Parathyroid adenoma (tissue), 2 donors: ENCODE data around the gene ATP1A1.

Experiments
- H2AFZ ChIP-seq: fragments of 300-600 bp; sonication (generic); one replicate; pipeline ENCODE4 v1.7.0; 2017; ENCODE audit warnings: antibody characterized with exemption, mild to moderate bottlenecking
- H3K27ac ChIP-seq: fragments of 300-600 bp; sonication (generic); one replicate; pipeline ENCODE4 v1.7.0; 2017
- H3K27me3 ChIP-seq: fragments of 300-600 bp; sonication (generic); one replicate; pipeline ENCODE4 v1.7.0; 2017; ENCODE audit warnings: low read length; ENCODE audit not compliant: control insufficient read depth, insufficient read depth
- H3K36me3 ChIP-seq: fragments of 300-600 bp; sonication (generic); one replicate; pipeline ENCODE4 v1.7.0; 2017; ENCODE audit warnings: low read length; ENCODE audit not compliant: control insufficient read depth, insufficient read depth
- H3K4me1 ChIP-seq: fragments of 300-600 bp; sonication (generic); one replicate; pipeline ENCODE4 v1.7.0; 2017; ENCODE audit warnings: control low read depth
- H3K4me2 ChIP-seq: fragments of 300-600 bp; sonication (generic); one replicate; pipeline ENCODE4 v1.7.0; 2017; ENCODE audit warnings: low read length
- H3K4me3 ChIP-seq: fragments of 300-600 bp; sonication (generic); one replicate; pipeline ENCODE4 v1.7.0; 2017; ENCODE audit warnings: low read depth, low read length
- H3K79me2 ChIP-seq: fragments of 300-600 bp; sonication (generic); one replicate; pipeline ENCODE4 v1.7.0; 2017; ENCODE audit warnings: control low read depth
- H3K9ac ChIP-seq: fragments of 300-600 bp; sonication (generic); one replicate; pipeline ENCODE4 v1.7.0; 2017; ENCODE audit warnings: mild to moderate bottlenecking
- H3K9me3 ChIP-seq: fragments of 300-600 bp; sonication (generic); one replicate; pipeline ENCODE4 v1.7.0; 2017; ENCODE audit warnings: low read length; ENCODE audit not compliant: control insufficient read depth
- CTCF ChIP-seq: fragments of 300-600 bp; sonication (generic); IDR thresholded peaks from one replicate; pipeline ENCODE4 v1.7.0; 2017; ENCODE audit warnings: antibody characterized with exemption, mild to moderate bottlenecking
- donor health status: primary hyperparathyroidism.

ATP1A1 gene

GRCh38 chr1:116379674-116380498 lies 6.8 kb downstream of the ATP1A1 start:
- peaks cover 59% of the 10 kb centered on the region for H3K79me2 ChIP-seq
- H3K27ac ChIP-seq: peak overlapping the region; percentile 54
- no peak overlapping the region for H2AFZ ChIP-seq
- no peaks in the 10 kb centered on the region for H3K36me3 ChIP-seq
- no peaks in the 10 kb centered on the region for H3K9me3 ChIP-seq
- H3K9ac ChIP-seq: no peak overlapping the region
- H3K4me2 ChIP-seq: peak overlapping the region; percentile 13
- peaks cover 23% of the 10 kb centered on the region for H3K4me1 ChIP-seq
- no peak overlapping the region for H3K4me3 ChIP-seq
- no peak for TF ChIP-seq CTCF
- H3K27me3 ChIP-seq: no peaks in the 10 kb centered on the region

- Histone ChIP-seq H2AFZ (no peak overlapping the region), H3K4me2 (peak overlapping the region; percentile 13), H3K9ac (no peak overlapping the region), H3K9me3 (no peaks in the 10 kb centered on the region), H3K79me2 (peaks cover 54% of the 10 kb centered on the region), H3K27me3 (no peaks in the 10 kb centered on the region), H3K4me1 (peaks cover 23% of the 10 kb centered on the region), H3K36me3 (no peaks in the 10 kb centered on the region), H3K27ac (peak overlapping the region; percentile 54), H3K4me3 (no peak overlapping the region)
- TF ChIP-seq CTCF: no peak
Observed at GRCh38 chr1:116380499-116381242, 7.6 kb downstream of the ATP1A1 start.

DNA sequence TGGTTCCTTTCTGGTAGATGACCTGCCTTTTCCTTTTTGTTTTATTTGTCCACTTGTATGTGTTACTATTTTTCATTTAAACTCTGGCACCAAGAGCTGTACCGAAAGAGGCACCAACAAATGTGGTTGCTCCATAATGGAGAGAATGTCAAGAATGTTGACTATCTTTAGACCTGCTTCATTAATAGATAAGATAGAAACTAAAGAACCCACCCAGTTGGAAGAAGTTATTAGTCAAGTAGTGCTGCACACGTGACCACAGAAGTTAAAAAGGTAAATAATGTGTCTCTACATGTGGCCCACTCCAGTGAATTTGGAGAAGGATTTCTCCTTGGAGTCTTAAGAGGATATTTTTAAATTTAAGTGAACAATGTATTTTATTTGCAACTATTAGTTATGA lies 9.3 kb downstream of the ATP1A1 start:
- no peaks in the 10 kb centered on the region for H3K9me3 ChIP-seq
- H3K9ac ChIP-seq: no peak overlapping the region
- H3K79me2 ChIP-seq: peaks cover 46% of the 10 kb centered on the region
- H3K4me2 ChIP-seq: no peak overlapping the region
- no peaks in the 10 kb centered on the region for H3K27me3 ChIP-seq
- H3K27ac ChIP-seq: no peak overlapping the region
- no peaks in the 10 kb centered on the region for H3K36me3 ChIP-seq
- no peak overlapping the region for H2AFZ ChIP-seq
- no peak for TF ChIP-seq CTCF
- H3K4me1 ChIP-seq: peaks cover 17% of the 10 kb centered on the region
- H3K4me3 ChIP-seq: peak overlapping the region; percentile 3

GRCh38 chr1:116382857-116383483 lies 9.9 kb downstream of the ATP1A1 start:
- peaks cover 48% of the 10 kb centered on the region for H3K79me2 ChIP-seq
- no peak overlapping the region for H3K9ac ChIP-seq
- no peak overlapping the region for H2AFZ ChIP-seq
- H3K9me3 ChIP-seq: no peaks in the 10 kb centered on the region
- H3K4me1 ChIP-seq: peaks cover 16% of the 10 kb centered on the region
- H3K36me3 ChIP-seq: no peaks in the 10 kb centered on the region
- no peak overlapping the region for H3K27ac ChIP-seq
- H3K4me3 ChIP-seq: no peak overlapping the region
- H3K27me3 ChIP-seq: no peaks in the 10 kb centered on the region
- H3K4me2 ChIP-seq: no peak overlapping the region
- no peak for TF ChIP-seq CTCF
